Measurements from ENCODE around the gene GRB7.

DNA sequence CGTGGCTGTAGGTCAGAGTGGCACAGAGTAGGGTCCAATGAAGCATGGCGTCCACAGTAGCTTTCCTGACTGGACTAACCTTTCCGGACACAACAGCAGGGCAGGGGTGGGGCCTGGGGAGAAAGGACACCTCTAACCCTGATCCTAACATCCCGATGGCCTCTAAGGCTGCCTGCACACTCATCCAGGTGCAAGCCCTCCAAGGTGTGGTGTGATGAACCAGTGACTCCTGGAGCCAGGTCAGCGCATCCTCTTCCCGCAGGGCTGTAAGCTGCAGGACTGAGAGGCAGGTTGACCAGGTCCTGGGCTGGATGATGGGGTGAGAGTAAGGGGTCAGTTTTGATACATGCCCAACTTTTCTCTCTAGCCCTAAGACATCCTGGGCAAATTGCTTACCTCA, 41.0 kb upstream of the GRB7 start:
- TF ChIP-seq POLR2A (IDR thresholded peaks at IDR 0.05): no peak
- TF ChIP-seq, protein P1, sequence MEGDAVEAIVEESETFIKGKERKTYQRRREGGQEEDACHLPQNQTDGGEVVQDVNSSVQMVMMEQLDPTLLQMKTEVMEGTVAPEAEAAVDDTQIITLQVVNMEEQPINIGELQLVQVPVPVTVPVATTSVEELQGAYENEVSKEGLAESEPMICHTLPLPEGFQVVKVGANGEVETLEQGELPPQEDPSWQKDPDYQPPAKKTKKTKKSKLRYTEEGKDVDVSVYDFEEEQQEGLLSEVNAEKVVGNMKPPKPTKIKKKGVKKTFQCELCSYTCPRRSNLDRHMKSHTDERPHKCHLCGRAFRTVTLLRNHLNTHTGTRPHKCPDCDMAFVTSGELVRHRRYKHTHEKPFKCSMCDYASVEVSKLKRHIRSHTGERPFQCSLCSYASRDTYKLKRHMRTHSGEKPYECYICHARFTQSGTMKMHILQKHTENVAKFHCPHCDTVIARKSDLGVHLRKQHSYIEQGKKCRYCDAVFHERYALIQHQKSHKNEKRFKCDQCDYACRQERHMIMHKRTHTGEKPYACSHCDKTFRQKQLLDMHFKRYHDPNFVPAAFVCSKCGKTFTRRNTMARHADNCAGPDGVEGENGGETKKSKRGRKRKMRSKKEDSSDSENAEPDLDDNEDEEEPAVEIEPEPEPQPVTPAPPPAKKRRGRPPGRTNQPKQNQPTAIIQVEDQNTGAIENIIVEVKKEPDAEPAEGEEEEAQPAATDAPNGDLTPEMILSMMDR (IDR thresholded peaks at IDR 0.05): no peak

All from uterus (tissue), 2 donors.